HK-2 (cell line): ENCODE results near the gene CREG2.
"Not testable (repeated sequence)": the region's sequence is repeated elsewhere in the genome, so short reads cannot be mapped to it uniquely, and the experiment has no call there.

ENCODE experiments used
- DNase-seq: peaks from one replicate; pipeline ENCODE4 v3.0.0-alpha.2; 2018; ENCODE audit not compliant: unreplicated experiment

Gene CREG2

DNA sequence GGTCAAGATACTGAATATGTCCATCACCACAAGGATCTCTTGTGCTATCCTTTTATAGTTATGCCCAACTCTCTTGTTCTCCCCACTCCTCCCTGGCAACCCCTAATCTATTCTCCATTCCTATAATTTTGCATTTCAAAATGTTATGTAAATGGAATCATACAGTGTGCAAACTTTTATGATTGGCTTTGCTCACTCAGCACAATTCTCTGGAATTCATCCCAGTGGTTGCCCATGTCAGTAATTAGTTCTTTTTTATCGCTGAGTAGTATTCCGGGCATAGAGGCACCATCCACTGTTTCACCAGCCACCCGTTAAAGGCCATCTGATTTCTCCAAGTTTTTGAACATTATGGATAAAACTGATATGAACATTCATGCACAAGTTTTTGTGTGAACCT is 40.4 kb downstream of the CREG2 start:
- no peak for DNase-seq

DNA sequence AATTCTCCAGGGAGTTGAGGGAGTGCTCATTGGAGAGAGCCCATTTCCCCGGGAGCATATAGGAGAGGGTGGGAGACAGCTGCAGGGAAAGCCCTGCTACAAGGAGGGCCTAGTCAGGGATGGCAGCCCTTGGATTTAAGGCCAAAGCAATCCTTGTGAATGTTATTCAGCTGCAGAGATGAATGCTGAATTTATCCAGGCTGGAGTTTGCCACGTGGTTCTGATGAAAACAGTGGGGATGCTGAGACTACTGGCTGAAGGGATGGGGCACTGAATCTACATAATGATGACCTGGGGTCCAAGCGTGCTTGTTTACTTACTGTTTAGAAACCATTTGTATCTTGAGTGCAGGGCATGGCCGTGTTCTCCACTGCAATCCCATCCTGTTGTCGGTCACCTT is 43.2 kb downstream of the CREG2 start:
- DNase-seq: no peak

DNA sequence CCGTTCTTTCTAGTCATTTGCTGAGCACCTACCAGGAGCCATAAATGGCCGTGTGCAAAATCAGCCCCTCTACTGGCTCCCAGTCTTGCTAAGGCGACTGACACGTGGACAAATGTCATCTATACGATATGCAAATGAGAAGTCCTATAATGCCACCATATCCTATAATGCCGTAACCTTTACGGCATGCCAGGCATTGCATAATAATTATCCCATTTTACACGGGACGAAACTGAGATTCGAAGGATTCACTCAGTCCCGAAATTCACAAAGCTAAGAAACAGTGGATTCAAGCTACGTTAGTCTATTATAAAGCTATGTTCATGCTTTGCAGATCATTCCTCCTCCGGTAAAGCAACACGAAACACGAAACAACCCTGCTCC is 44.7 kb downstream of the CREG2 start:
- no peak for DNase-seq

DNA sequence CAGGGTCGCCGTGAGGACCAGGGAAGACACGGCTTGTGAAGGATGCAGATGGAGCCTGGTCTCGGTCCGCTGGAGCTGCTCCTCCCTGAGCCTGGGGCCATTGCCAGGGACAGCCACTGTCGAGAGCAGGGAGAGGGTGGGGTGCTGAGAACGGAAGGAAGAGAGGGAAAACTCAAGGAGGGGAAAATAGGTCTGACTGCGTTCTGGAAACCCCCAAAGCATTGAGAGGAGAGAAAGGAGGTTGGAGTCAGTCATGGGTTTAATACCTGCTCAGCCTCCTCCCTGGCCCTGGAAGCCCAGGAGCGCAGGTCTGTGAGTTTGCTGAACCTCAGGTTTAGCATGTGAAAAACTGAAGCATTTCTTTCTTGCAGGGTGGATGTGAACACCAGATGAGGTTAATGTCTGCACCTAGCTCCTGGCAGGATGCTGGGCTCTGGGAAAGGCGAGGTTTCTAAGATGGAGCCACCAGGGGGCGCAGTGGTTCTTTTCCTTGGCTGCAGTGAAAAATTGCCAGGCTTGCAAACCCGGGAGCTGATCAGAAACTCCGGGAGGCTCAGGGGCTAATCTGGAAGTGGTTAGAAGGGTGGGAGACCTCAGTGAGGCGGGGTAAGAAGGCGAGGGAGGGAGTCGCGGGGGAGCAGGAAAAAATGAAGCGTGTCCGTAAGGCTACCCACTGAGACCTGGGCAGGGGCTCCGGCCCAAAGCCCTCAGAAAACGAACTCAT is 45.2 kb downstream of the CREG2 start:
- DNase-seq: peak; percentile 69

DNA sequence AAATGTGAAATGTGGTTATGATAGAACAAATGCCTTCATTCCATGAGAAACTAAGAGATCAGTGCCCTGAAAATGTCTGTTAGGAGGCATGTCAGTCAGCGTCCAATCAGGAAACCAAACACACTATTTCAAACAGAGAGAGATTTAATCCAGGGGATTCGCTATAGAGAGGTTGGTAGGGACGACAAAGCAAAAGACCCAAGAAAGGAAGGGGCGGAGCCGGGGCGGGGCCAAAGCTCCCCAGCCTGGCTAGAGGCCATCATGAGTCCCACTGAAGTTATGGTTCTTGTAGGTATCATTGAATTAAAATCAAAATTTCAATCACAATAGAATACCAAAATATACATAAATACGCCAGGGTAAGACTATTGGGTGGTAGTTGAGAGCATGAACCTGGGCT is 45.9 kb downstream of the CREG2 start:
- DNase-seq: no peak

DNA sequence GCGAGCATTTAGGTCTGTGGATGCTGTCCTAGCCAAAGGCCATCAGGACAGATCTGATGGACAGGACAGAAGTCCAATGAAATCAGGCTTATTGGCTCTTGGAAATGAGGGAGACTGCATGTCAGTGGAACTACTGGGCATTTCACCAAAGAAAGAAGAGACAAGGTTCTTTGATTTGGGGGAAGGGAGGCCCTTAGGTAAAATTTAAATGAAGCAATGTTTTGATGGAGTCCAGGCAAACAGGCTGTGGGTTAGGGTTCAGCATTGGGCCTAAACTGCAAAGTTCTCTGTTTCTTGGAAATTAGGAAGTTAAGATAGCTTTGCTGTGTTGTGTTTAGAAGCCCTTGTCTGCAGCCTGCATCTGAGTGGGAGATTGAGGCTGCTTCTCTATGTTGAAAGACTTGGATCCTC is 47.2 kb downstream of the CREG2 start:
- no peak for DNase-seq

DNA sequence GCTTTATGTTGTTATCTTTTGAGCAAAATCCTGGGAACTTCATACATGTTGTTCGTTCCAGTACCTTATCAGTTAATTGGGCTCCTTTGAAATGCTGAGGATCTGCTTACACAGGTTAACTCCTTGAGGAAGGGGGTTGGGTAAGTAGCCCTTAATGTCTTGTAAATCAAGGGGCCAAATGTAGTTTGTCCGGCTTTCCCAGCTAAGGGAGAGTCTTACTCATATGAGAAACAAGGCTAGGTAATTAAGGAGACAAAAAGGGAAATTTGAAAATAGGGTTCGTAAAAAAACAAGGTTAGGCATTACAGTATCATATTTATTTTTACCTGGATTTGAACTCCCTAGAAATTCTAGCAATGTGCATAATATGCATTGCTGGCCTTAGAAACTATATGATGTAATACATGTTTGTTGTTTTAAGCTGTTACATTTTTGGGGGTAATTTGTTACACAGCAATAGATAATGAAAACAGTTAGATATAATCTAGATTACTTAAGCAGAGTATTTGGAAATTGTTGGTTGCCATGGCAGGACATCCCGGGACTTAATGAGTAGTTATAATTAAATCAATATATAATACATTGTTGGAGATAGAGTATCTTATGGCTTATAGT is 47.9 kb downstream of the CREG2 start:
- DNase-seq: no peak

DNA sequence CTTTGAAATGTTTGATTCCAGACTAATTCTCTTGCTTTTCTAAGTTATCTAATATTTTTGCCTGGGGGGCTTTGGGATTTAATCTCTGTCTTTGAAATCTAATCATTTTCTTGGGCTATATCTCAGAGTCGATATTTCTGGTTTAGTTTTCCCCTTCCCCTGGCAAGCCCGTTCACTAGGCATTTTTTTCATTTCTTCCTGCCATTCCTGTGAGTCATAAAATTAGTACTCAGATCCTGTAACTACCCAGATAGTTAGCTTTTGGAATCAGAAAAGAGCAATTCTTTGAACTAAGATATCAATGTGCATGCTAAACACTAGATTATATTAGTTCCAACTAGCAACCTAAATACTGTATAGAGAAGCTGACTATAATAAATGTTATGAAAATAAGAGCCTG is 49.4 kb downstream of the CREG2 start:
- DNase-seq: no peak

DNA sequence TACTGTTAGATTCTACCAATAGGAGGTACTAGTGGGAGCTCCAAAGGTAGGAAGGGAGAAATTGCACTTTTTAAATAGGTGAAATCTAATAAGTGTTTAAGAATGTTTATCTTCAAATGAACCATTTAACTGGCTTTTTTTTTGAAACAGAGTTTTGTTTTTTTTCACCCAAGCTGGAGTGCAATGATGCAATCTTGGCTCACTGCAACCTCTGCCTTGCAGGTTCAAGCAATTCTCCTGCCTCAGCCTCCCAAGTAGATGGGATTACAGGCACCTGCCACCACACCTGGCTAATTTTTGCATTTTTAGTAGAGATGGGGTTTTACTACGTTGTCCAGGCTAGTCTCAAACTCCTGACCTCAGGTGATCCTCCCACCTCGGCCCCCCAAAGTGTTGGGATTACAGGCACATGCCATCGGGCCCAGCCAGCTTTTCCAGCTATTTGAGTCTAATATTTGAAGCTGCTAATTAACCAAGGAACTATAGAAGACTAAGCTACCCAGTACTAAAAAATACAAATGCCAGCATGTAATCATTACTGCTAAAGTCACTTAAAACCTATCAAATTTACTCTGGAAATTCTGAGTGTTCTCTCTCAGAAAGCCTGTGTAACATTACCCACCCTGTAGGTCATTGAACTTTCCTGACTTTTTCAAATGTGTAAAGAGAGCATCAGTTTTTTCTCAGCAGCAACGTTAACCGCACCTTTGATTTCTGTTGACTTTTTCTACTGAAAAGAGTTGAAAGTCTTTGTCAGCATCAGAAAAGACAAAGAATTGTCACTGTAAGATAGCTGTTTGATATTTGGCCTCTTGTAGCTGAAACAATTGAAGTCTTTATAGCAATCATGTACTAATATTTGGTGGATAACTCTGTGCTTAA is 54.2 kb downstream of the CREG2 start:
- DNase-seq: no peak

DNA sequence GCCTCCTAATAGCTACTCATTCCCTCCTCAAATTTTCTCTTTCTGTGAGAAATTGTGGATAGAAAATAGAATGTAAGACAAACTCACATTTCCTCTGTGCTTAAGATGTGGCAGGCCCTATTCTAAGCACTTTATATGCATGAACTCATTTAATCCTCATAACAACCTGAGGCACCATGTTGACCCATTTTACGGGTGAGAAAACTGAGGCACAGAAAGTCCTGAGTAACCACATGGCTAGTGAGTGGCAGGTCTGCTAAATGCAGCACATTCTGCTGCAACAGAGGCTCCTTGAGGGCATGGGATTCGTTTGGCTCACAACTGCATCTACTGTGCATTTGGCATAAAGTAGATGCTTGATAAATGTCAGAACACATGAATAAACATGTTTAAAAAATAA is 56.1 kb downstream of the CREG2 start:
- DNase-seq: no peak

DNA sequence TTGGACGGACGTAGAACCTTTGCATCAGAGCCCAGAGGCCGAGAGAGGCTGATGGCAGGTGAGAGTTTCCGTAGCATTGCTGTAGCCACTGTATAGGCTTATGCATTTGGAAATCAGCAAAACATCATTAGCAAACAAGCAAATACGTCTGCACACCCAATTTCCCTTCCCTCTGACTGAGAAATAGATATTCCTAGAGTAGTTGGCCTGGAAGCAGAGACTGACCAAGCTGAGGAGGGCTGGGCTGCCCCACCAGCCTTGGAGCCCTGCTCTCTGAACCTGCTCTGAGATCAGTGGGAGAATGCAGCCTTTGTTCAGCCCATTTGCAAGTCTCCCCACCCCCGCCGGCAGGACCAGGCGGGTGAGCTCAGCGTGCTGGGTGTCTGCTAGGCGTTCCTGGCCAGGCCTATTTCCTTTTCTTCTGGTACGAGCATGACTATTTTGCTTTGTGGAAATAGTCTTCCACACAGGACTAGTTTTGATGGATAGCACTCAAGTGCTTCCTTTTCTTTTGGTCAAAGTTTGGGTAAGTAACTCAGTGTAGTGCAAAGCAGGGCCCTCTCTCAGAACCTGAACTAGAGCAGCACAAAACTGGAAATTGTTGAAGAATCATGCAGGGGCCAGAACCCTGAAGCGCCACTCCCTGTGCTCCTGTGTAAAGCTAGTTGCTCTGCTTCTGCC is 56.9 kb downstream of the CREG2 start:
- no peak for DNase-seq

DNA sequence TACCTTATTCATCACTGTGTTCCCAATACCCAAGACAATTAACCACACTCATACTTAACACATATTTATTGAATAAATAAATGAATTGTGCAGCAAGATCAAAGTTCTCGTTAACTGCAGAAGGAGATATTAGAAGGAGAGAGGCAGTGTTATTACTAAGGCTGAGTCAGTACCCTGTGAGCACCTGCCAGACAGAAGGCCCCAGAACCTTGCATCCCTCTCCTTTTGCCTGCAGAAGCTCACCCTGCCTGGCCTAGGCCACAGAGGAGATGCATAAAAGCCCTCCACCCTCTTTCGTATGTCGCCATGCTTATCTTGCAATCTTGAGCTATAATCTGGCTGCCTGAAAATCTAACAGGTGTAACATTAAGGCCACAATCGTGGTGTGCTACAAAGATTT is 58.3 kb downstream of the CREG2 start:
- no peak for DNase-seq

DNA sequence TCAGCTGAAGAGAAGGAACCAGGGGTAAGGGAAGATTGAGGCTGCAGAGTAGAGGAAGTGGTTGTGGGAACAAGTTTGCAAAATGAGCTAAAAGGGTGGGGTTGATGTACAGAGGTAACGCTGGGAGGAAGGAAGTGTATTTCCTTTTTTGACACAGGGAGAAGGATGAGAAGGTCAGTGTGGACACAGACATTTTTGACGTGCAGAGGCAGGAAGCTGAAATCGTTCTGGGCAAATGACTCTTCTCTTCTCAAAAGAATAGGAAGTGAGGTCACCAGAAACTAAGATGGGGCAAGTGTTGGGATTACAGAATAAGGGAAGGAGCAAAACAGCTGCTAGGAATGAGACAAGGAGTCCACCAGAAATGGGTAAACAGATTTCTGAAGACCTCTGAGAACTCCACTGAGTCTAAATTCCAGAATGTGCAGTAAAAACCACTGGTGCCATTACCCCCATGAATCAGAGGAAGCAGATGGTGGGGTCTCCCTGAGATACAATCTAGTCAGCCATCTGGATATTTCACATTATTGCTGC is 58.8 kb downstream of the CREG2 start:
- no peak for DNase-seq

DNA sequence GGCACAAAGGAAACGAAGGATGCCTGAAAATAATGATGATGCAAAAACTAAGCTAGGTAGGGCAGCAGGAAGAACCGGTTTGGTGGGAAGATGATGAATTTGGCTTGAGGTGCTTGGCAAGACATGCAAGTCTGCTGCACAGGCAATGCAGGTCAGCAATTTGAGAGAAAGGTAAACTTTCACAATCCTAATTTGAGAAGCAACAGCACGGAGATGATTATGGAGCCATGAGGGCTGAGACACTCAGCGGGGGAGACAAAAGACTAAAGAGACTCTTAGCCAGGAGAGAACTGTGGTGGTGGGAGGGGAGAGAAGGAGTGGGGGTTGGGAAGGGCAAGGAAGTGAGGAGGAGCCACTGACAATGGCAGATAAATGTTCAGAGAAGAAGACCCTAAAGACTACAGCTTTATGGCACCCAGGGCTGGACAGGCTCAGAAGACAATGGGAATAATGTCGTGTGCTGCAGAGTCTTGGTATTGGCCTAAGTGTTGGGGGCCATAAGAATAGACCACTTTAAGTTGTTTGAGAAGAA is 59.4 kb downstream of the CREG2 start:
- DNase-seq: no peak

DNA sequence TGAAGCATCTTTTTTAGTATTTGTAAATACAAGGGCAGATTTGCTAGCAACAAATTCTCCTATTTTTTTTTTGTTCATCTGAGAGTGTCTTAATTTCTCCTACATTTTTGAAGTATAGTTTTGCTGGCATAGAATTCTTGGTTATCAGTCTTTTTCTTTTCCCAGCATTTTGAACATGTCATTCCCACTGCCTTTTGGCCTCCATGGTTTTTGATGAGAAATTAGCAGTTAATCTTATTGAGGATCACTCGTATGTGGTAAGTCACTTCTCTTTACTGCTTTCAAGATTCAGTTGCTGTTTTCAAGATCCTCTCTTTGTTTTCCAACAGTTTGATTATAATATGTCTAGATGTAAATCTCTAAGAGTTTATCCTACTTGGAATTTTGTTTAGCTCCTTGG is 61.9 kb downstream of the CREG2 start:
- no peak for DNase-seq

DNA sequence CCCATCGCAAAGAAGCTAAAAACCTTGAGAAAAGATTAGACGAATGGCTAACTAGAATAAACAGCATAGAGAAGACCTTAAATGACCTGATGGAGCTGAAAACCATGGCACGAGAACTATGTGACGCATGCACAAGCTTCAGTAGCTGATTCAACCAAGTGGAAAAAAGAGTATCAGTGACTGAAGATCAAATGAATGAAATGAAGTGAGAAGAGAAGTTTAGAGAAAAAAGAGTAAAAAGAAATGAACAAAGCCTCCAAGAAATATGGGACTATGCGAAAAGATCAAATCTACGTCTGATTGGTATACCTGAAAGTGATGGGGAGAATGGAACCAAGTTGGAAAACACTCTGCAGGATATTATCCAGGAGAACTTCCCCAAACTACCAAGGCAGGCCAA is 70.7 kb downstream of the CREG2 start:
- not testable (repeated sequence) for DNase-seq

DNA sequence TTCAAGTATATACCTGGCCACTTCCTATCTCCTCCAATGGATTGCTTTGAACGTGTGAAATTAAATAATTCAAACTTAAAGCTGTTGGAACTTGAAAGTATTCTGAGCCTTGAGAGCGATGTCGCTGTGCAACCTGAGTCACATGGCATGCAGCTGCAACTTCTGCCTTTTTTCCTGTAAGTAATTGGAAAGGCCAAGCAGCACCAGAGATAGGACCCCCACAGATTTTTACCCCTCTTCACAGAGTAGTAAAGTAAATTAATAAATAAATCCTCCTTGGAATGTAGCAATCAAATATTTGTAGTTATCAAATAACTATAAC is 75.6 kb downstream of the CREG2 start:
- DNase-seq: no peak

DNA sequence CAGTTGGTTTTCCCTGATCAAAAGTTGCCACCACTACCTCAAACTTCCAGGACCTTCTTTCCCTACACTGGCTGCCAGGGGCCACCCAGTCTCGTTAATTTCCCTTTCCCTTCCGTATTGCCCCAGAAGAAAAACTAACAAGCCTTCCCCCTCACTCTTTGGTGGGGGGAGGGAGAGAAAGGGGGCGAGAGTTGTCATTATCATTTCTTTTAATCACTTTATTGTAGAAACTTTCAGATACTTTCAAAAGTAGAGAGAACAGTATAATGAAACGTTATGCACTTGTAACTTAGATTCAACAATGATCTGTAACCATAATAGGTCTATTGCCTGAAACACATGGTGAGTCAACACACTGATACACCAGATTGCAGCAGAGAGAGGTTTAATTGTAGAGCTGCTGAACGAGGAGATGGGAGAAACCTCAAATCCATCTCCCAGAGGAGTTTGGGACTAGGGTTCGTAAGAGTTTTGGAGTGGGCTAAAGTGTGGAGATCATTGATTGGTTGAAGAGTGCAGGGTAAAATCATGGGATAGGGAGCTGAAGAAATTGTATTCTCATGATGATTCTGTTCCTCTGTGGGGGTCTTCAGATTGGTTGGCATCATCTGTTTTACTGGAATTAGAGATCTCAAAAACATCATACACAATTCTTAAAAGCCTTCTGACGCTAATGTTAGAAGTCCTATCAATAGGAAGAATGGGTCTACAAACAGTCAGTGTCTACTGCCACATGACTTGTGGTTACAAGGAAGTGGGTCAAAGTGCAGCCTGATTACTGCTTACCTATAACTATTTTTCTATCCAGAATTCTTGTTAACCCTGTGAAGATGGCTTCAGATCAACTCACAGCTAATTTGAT is 76.2 kb downstream of the CREG2 start:
- no peak for DNase-seq

DNA sequence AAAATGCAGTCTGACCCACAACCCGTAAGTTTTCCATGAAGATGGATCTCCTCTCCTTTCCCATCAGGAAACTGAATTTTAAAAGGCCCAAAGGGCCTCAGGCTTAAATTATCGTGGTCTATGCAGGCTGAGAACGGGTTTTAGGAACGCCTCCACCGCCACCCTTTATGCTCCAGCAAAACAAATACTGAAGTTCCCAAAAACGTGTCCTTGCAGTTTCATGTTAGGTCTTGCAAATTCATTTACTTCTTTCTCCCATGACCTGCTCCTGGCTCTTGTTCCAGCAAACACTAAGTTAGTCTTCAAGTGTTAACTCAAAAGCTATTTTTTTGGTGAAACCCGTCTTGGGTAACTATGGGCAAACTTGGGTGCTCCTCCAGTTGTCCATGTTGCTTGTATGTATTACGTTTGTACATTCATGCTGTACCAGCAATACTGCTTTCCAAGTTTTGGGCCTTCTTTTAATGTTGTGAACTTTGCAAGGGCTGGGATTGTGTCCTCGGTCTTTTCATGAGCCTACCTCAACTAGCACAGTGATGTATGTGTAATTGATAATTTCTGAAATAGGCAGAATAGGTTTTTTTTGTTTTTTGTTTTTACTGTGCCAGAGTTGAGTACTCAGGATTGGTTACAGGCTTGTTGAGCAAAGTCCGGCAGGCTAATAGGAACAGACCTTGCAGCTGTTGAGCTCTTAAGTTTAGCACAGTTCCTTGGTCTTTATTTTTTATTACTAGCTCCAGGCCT is 77.0 kb downstream of the CREG2 start:
- no peak for DNase-seq
